HG03135 (cell line): ENCODE results near the gene GTF2H4.
"Not testable (repeated sequence)": the region's sequence is repeated elsewhere in the genome, so short reads cannot be mapped to it uniquely, and the experiment has no call there.

Experiments used
- ATAC-seq: cut with Tn5 transposase; IDR thresholded peaks from one replicate; pipeline ENCODE4 v1.9.1; 2021; ENCODE audit warnings: mild to moderate bottlenecking, moderate library complexity; ENCODE audit not compliant: unreplicated experiment

Gene GTF2H4

GRCh38 chr6:30893666-30894065, 14.3 kb upstream of the GTF2H4 start:
- no peak for ATAC-seq

DNA sequence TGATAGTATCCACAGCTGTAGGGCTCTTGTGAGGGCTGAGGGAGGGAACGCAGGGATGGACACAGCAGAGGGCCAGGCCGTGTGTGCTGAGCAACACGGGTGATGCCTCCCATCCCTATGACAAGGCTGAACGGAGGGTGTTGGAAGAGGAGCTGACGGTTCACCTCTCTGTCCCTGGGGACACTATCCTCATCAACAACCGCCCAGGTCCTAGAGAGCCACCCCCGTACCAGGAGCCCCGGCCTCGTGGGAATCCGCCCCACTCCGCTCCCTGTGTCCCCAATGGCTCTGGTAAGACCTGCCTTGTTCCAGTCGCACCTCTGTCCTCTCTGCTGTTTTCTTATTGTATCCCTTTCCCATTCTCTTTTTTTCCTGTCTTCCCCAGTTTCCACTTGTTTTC, 13.6 kb upstream of the GTF2H4 start:
- ATAC-seq, result no peak

DNA sequence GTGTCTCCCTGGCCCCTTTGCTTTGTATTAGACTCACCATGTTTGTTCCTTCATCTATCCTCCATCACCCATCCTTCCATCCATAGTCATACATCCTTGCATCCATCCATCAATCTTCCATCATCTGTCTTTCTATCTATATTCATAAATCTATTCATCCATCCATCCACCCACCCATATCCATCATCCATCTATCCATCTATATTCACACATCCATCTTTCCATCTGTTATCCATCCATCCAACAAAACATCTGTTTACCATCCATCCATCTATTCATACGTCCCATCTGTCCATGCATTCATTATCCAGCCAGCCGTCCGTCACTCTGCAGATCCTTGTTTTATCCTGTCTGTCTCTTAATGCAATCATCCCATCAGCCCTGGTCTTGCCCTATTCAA, 13.1 kb upstream of the GTF2H4 start:
- no peak for ATAC-seq

DNA sequence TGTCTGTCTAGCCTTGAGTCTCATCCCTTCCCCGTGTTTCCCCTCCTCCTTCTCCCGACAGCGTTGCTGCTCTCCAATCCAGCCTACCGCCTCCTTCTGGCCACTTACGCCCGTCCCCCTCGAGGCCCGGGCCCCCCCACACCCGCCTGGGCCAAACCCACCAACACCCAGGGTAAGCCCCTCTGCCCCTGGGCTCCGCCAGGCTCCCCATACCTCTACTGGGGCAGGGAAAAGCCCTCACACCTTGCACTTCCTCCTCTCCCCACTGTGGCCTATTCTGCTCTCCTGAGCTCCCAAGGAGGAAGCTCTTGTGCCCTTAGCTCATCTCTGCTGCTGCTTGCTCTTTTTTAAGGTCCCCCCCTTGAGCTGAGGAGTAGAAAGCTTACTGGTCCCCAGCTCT, 12.7 kb upstream of the GTF2H4 start:
- ATAC-seq, result no peak

- ATAC-seq, result no peak
These were observed 11.5 kb upstream of the GTF2H4 start for GRCh38 chr6:30896541-30896940.

DNA sequence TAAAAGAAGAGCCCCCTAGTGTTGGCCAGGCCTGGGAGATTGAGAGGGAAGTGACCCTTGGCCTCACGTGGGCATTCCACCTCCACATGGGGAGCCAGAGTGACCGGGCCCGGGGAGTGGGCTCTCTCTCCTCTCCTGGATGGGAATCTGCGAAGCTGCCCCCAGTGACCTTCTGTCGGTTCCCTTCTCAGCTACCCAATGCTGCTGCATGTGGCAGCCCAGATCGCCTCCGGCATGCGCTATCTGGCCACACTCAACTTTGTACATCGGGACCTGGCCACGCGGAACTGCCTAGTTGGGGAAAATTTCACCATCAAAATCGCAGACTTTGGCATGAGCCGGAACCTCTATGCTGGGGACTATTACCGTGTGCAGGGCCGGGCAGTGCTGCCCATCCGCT, 10.1 kb upstream of the GTF2H4 start:
- ATAC-seq, result no peak

- ATAC-seq, result no peak
These were observed 9.2 kb upstream of the GTF2H4 start for GRCh38 chr6:30898750-30899360.

DNA sequence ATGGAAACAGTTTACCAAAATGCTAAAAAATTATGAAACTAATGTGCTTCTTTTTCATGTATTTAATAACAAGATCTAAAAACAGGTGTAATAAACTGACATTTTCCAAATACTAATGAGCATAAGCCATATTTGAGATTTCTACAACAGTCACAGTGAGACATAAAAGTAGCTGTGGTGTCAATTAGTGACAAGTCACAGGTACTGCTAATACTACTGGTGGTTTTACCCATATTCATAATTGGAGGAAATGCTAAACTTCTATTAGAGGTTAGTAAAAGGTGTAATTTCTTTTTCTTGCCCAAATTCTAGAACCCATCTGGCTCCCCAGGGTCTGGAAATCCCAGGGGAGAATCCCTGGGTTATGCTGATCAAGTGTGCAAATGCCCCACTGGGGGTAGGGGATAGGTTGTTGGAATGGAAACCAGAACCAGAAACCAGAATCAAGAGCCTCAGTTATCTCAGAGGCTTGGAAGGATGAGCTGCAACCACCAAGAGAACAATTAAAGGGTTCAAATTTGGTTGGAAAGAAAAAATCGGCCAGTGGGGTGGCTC, 7.1 kb upstream of the GTF2H4 start:
- no peak for ATAC-seq

- no peak for ATAC-seq
These were observed 6.6 kb upstream of the GTF2H4 start for GRCh38 chr6:30901436-30901835.

DNA sequence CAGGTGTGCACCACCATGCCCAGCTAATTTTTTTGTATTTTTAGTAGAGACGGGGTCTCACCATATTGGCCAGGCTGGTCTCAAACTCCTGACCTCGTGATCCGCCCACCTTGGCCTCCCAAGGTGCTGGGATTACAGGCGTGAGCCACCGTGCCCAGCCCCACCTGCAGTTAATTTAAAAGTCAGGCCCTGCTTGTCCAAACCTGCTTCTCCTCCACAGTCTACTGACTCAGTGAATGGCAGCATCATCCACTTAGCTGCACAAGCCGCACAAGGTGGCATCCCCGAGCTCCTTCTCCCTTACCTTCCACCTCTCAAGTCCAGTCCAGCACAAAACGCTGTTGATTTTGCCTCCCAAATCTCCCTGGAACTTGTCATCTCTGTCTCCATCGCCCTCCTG, 5.8 kb upstream of the GTF2H4 start:
- not testable (repeated sequence) for ATAC-seq

- ATAC-seq, result no peak
These were observed 5.3 kb upstream of the GTF2H4 start for GRCh38 chr6:30902709-30903108.

- no peak for ATAC-seq
These were observed 4.8 kb upstream of the GTF2H4 start for GRCh38 chr6:30903236-30903635.

GRCh38 chr6:30907290-30907757, 683 bp upstream of the GTF2H4 start:
- not testable (repeated sequence) for ATAC-seq

DNA sequence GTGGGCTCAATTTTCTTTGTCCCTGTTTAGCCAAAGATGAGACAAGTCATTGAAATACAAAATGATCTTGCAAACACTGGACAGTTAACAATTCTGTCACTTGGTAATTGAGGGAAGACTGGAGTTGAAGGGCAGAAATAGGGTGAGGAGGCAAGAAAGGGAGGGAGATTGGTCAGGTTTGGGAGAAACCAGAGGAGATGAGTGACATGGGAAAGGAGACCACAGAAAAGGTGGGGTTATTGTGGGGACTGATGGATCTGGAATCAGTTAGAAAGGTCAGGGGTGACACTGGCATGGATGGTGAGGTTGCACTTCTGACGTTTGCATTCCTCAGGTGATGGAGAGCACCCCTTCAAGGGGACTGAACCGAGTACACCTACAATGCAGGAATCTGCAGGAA, 693 bp downstream of the GTF2H4 start:
- no peak for ATAC-seq

DNA sequence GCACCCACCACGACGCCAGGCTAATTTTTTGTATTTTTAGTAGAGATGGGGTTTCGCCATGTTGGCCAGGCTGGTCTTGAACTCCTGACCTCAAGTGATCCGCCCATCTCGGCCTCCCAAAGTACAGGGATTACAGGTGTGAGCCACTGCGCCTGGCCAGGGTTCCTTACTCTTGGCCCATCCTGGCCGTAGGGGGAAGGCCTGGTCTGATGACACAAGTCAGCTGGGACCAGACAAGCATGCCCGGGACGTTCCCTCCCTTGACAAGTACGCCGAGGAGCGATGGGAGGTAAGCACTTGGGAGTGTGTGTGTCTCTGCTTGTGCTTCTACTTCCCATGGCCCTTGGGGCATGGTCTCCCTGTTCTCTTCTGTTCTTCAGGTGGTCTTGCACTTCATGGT, 2.5 kb downstream of the GTF2H4 start:
- not testable (repeated sequence) for ATAC-seq

DNA sequence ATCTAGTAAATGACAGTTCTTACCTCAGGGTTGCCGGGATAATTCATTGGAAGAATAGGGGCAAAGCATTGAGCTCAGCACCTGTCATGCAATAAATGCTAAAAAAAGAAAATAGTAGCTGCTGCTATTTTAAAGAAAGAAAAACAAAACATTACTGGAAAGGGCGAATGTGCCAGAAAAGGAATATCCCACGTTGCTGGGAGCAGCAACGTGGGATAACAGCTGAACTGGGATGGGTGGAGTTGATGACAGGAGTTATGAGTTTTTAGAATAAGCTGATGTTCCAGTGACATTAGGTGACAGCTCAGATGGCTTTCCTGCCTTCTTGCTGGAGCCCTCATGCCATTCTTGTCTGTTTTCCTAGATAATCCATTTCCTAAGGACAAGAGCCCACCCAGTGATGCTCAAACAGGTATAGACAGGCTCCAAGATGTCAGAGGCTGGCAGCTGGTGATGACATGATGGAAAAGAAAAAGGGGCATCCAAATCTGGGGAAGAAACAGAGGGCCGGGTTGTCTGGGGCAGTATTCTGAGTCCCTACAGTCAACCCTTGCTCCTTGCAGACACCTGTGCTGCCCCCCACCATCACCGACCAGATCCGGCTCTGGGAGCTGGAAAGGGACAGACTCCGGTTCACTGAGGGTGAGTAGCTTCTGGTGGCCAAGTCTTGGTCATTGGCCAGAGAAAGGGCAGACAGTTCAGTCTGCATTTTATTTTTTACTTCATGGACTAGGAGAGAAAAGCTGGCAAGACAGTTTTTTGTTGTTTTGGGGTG, 4.9 kb downstream of the GTF2H4 start:
- no peak for ATAC-seq

DNA sequence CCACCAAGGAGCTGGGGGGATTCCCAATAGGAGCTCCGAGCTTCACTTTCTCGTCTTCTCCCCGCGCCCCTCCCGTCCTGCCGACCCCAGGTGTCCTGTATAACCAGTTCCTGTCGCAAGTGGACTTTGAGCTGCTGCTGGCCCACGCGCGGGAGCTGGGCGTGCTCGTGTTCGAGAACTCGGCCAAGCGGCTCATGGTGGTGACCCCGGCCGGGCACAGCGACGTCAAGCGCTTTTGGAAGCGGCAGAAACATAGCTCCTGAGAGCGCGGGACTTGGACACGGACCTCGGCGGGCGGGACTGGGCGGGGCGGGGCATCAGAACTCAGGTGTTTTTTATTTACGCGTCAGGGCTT, 5.7 kb downstream of the GTF2H4 start:
- ATAC-seq, result no peak

GRCh38 chr6:30914076-30914853, 6.3 kb downstream of the GTF2H4 start, which contains the start of gene VARS2:
TSS of gene VARS2 (plus strand) at chr6:30914238. CDS start at chr6:30914837, 599 bp downstream.
- peak; percentile 71 for ATAC-seq

GRCh38 chr6:30914854-30915590, 7.0 kb downstream of the GTF2H4 start:
- ATAC-seq, result no peak

GRCh38 chr6:30915591-30915946, 7.6 kb downstream of the GTF2H4 start:
- ATAC-seq, result no peak

DNA sequence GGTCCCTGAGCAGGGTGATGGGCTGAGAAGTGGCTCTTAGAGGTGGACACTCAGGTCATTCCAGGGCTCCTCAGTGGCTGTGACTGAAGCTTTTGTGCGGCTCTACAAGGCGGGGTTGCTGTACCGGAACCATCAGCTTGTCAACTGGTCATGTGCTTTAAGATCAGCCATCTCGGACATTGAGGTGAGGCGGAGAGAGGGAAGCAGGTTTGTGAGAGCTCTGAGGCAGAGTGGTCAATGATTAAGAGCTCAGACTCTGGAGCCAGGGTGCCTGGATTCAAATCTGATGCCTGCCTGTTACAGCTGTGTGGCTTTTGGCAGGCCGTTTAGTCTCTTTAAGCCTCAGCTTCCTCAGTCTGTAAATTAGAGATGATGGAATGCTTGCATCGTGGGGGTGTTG, 9.0 kb downstream of the GTF2H4 start:
- ATAC-seq, result no peak
